Neural cell (in vitro differentiated cells): ENCODE measurements around the gene PLCB4. TPM values are rescaled to one million over a fixed set of nuclear protein-coding genes. Genes with fewer than 3 reads are reported as not detected.

ENCODE experiments used
- H2AFZ ChIP-seq: fragments of 200-600, 300-800 bp; sonication (generic), shearing (Covaris generic); 2 replicates; pipeline ENCODE4 v1.6.0; 2014; ENCODE audit warnings: low read depth, mild to moderate bottlenecking, antibody characterized with exemption, low read length, moderate library complexity
- H3F3A ChIP-seq: fragments of 200-600 bp; shearing (Covaris generic); 2 replicates; pipeline ENCODE4 v1.6.1; 2016; ENCODE audit warnings: mild to moderate bottlenecking, moderate library complexity, mixed read lengths, antibody characterized with exemption, low read length; ENCODE audit not compliant: insufficient read depth, poor library complexity, severe bottlenecking
- H3K27ac ChIP-seq: fragments of 200-600, 300-800 bp; sonication (generic), shearing (Covaris generic); 2 replicates; pipeline ENCODE4 v1.5.1; 2014; ENCODE audit warnings: mild to moderate bottlenecking, low read length, moderate library complexity
- H3K27me3 ChIP-seq: fragments of 300-800, 200-600 bp; sonication (generic), shearing (Covaris generic); 2 replicates; pipeline ENCODE4 v1.6.0; 2014; ENCODE audit warnings: mild to moderate bottlenecking, low read depth, low read length, moderate library complexity; ENCODE audit not compliant: insufficient read depth
- H3K36me3 ChIP-seq: fragments of 300-800, 200-600 bp; sonication (generic), shearing (Covaris generic); 2 replicates; pipeline ENCODE4 v1.5.1; 2014; ENCODE audit warnings: mild to moderate bottlenecking, antibody characterized with exemption, low read length, moderate library complexity; ENCODE audit not compliant: insufficient read depth
- H3K4me2 ChIP-seq: fragments of 300-800, 200-600 bp; sonication (generic), shearing (Covaris generic); 2 replicates; pipeline ENCODE4 v1.6.0; 2014; ENCODE audit warnings: mild to moderate bottlenecking, low read length
- H3K4me3 ChIP-seq: fragments of 300-800, 200-600 bp; sonication (generic), shearing (Covaris generic); 2 replicates; pipeline ENCODE4 v1.5.1; 2014; ENCODE audit warnings: mild to moderate bottlenecking, low read length, moderate library complexity
- H3K79me2 ChIP-seq: fragments of 200-600 bp; shearing (Covaris generic); replicated peaks from 2 replicates; pipeline ENCODE4 v1.6.0; 2014; ENCODE audit warnings: mild to moderate bottlenecking, low read length, moderate library complexity; ENCODE audit not compliant: insufficient read depth
- H3K9ac ChIP-seq: fragments of 300-800, 200-600 bp; sonication (generic), shearing (Covaris generic); 2 replicates; pipeline ENCODE4 v1.6.1; 2016; ENCODE audit warnings: mild to moderate bottlenecking, low read length, mixed read lengths
- H3K9me2 ChIP-seq: fragments of 200-600 bp; shearing (Covaris generic); 2 replicates; pipeline ENCODE4 v1.6.1; 2016; ENCODE audit warnings: mild to moderate bottlenecking, low read length, mixed read lengths; ENCODE audit not compliant: insufficient read depth
- H3K9me3 ChIP-seq: fragments of 200-600, 300-800 bp; sonication (generic), shearing (Covaris generic); 2 replicates; pipeline ENCODE4 v1.6.1; 2016; ENCODE audit warnings: mild to moderate bottlenecking, mixed run types, low read length, moderate library complexity, mixed read lengths
- H4K20me1 ChIP-seq: fragments of 200-600 bp; shearing (Covaris generic); 2 replicates; pipeline ENCODE4 v1.6.1; 2016; ENCODE audit warnings: mild to moderate bottlenecking, mixed run types; ENCODE audit not compliant: insufficient read depth
- CTCF ChIP-seq: fragments of 450-650 bp; IDR thresholded peaks from 2 replicates; pipeline ENCODE4 v1.5.1; 2014; ENCODE audit warnings: antibody characterized with exemption, mild to moderate bottlenecking, moderate library complexity; ENCODE audit not compliant: poor library complexity, severe bottlenecking
- EP300 ChIP-seq: fragments of 450-650 bp; conservative IDR thresholded peaks from 2 replicates; pipeline ENCODE4 v1.6.1; 2014; ENCODE audit warnings: antibody characterized with exemption, mild to moderate bottlenecking, moderate library complexity; ENCODE audit not compliant: poor library complexity, severe bottlenecking
- EZH2 ChIP-seq: fragments of 200-600, 300-800 bp; shearing (Covaris generic), sonication (generic); IDR thresholded peaks from 2 replicates; pipeline ENCODE4 v1.6.1; 2014; ENCODE audit warnings: antibody characterized with exemption, low read length, borderline replicate concordance, mild to moderate bottlenecking; ENCODE audit not compliant: insufficient read depth, poor library complexity, severe bottlenecking
- MXI1 ChIP-seq: fragments of 450-650 bp; conservative IDR thresholded peaks from 2 replicates; pipeline ENCODE4 v1.6.1; 2014; ENCODE audit warnings: antibody characterized with exemption, mild to moderate bottlenecking; ENCODE audit not compliant: poor library complexity, severe bottlenecking
- POLR2AphosphoS5 ChIP-seq: IDR thresholded peaks from 2 replicates; pipeline ENCODE4 v1.6.1; 2012
- RAD21 ChIP-seq: fragments of 450-650 bp; conservative IDR thresholded peaks from 2 replicates; pipeline ENCODE4 v1.6.1; 2014; ENCODE audit warnings: antibody characterized with exemption, mild to moderate bottlenecking, moderate library complexity
- SMC3 ChIP-seq: fragments of 450-650 bp; conservative IDR thresholded peaks from 2 replicates; pipeline ENCODE4 v1.6.1; 2014; ENCODE audit warnings: antibody characterized with exemption, mild to moderate bottlenecking, moderate library complexity; ENCODE audit not compliant: poor library complexity
- polyA plus RNA-seq: library from polyadenylated mRNA; depleted of rRNA; stranded (reverse); fragments of >200 nt; gene quantifications from 2 replicates; pipeline ENCODE4 v1.2.3, GENCODE V29; 2014
- TF ChIP-seq, protein P1 (sequence below): IDR thresholded peaks from 2 replicates; pipeline ENCODE4 v1.6.1; 2012; ENCODE audit warnings: borderline replicate concordance

The PLCB4 gene
- polyA plus RNA-seq, 1 donor from 2014 or later = 13.1 TPM

DNA sequence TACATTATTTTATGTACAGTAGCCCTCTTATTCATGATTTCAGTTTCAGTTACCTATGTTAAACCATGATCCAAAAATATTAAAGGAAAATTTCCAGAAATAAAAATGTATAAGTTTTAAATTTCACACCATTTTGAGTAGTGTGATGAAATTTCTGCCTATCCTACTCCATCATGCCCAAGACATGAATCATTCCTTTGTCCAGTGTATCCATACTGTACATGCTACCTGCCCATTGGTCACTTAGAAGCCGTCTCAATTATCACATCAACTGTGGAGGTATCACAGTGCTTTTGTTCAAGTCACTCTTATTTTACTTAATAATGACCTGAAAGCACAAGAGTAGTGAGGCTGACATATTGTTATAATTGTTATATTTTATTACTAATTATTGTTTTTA is 32.3 kb upstream of the PLCB4 start:
- H3K27ac ChIP-seq = no peak overlapping the region
- TF ChIP-seq EP300 = no peak
- no peak for TF ChIP-seq POLR2AphosphoS5
- no peak for TF ChIP-seq EZH2
- TF ChIP-seq, protein P1, sequence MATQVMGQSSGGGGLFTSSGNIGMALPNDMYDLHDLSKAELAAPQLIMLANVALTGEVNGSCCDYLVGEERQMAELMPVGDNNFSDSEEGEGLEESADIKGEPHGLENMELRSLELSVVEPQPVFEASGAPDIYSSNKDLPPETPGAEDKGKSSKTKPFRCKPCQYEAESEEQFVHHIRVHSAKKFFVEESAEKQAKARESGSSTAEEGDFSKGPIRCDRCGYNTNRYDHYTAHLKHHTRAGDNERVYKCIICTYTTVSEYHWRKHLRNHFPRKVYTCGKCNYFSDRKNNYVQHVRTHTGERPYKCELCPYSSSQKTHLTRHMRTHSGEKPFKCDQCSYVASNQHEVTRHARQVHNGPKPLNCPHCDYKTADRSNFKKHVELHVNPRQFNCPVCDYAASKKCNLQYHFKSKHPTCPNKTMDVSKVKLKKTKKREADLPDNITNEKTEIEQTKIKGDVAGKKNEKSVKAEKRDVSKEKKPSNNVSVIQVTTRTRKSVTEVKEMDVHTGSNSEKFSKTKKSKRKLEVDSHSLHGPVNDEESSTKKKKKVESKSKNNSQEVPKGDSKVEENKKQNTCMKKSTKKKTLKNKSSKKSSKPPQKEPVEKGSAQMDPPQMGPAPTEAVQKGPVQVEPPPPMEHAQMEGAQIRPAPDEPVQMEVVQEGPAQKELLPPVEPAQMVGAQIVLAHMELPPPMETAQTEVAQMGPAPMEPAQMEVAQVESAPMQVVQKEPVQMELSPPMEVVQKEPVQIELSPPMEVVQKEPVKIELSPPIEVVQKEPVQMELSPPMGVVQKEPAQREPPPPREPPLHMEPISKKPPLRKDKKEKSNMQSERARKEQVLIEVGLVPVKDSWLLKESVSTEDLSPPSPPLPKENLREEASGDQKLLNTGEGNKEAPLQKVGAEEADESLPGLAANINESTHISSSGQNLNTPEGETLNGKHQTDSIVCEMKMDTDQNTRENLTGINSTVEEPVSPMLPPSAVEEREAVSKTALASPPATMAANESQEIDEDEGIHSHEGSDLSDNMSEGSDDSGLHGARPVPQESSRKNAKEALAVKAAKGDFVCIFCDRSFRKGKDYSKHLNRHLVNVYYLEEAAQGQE = no peak
- TF ChIP-seq MXI1 = no peak
- TF ChIP-seq RAD21 = no peak
- no peak for TF ChIP-seq CTCF
- H3K4me3 ChIP-seq = no peak overlapping the region
- H3K9me3 ChIP-seq = no peaks in the 10 kb centered on the region
- no peaks in the 10 kb centered on the region for H3K9me2 ChIP-seq
- no peaks in the 10 kb centered on the region for H3K36me3 ChIP-seq
- H4K20me1 ChIP-seq = no peaks in the 10 kb centered on the region
- H3K27me3 ChIP-seq = no peaks in the 10 kb centered on the region
- no peak overlapping the region for H3K9ac ChIP-seq
- no peaks in the 10 kb centered on the region for H3F3A ChIP-seq
- no peak overlapping the region for H3K4me2 ChIP-seq
- H3K79me2 ChIP-seq = no peaks in the 10 kb centered on the region
- no peak overlapping the region for H2AFZ ChIP-seq

DNA sequence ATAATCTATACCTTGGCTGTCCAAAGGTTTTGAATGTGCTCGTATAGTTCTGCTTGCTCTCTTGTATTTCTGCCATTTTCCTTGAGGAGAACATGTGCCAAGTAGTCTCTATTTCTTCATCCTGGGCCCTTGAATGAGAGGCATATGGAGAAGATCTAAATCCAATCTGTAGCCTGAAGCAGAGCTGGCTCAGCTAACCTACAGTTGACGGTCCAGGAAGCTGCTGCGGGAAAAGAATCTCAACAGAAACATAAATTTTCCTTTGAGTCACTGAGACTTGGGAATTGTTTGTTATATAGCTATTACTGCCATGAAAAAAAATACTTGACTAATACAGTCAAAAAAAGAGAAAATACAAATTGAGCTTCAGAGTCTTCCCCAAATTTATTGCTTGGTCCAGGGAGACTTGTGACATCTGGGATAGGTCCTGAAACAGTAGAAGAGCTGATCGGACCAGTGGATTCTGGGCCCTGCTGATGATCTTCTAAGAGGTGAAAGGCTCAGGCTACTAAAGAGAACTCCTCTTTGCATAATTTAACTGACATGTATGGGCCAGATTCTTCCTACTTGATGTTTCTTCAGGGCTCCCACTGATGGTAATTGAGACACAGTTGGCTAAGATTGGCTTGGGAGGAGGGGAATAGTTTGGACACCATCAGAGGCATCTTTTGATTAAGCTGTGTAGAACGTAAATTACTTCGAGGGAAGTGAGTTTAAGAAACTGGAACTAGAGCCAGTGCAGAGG is 29.9 kb upstream of the PLCB4 start:
- Histone ChIP-seq H3K79me2 (no peaks in the 10 kb centered on the region), H3K9me3 (no peaks in the 10 kb centered on the region), H3K9me2 (no peaks in the 10 kb centered on the region), H3K27ac (no peak overlapping the region), H3K27me3 (no peaks in the 10 kb centered on the region), H2AFZ (no peak overlapping the region), H3K4me3 (no peak overlapping the region), H3F3A (no peaks in the 10 kb centered on the region), H3K4me2 (no peak overlapping the region), H3K36me3 (no peaks in the 10 kb centered on the region), H4K20me1 (no peaks in the 10 kb centered on the region), H3K9ac (no peak overlapping the region)
- no peak for TF ChIP-seq MXI1
- no peak for TF ChIP-seq CTCF
- no peak for TF ChIP-seq SMC3
